ENCODE measurements around the gene LENG9. TPM values are rescaled to one million over a fixed set of nuclear protein-coding genes. Genes with fewer than 3 reads are reported as not detected.
A peak's percentile ranks its signal among the peaks of the same experiment; 100 is the strongest.

LENG9 gene
- total and polyA plus RNA-seq, 7 donors, result 1.7 to 3.9 (median 3.3) TPM

- DNase-seq (peak; percentile 14 to 59), ATAC-seq (no peak)
- peaks cover 0 to 2% (median 0%) of the 10 kb centered on the region in 3 donors for H3K27me3 ChIP-seq (ENCODE audit: insufficient read depth in 3 of 3, low read length in 2 of 3)
- intact Hi-C loops (cut with DNase I), result loop anchor here in 1 of 2 donors (10.0 kb wide), 1 partner anchor 477 kb away; no protein-coding TSS in a partner anchor
- peak overlapping the region; percentile 78 for H3K4me3 ChIP-seq
- 55 to 68% (median 61%) methylated on average over 15 of the region's 15 CpGs for WGBS, 3 donors
- H3K27ac ChIP-seq, result peak overlapping the region; percentile 91
- TF ChIP-seq CTCF (IDR thresholded peaks at IDR 0.05), result no peak
- H3K4me1 ChIP-seq, result peaks cover 9% of the 10 kb centered on the region
- H3K36me3 ChIP-seq (ENCODE audit: insufficient read depth in 1 of 2, low read depth in 1 of 2), result peaks cover 4 to 52% of the 10 kb centered on the region in 2 donors
- H3K9me3 ChIP-seq, result no peaks in the 10 kb centered on the region
These were observed 1.4 kb downstream of the LENG9 start for GRCh38 chr19:54462047-54462654.

DNA sequence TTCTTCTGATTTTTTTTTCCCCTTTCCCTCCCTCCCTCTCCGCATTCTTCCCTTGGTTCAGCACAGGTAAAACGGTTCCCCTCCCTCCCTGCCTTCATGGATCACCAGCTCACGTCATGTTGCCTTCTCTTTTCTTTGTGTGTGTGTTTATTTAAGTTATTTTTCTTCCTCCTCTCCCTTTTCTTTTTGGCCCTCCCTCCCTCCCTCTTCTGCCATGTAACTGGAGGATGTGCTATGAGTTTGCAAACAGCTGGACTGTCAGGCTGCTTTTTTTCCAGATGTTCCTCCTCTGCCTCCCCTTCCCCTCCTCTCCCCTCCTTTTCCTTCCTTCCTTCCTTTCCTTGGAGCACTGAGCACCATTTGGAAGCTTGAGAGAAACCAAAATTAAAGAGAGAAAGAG, 2.0 kb downstream of the LENG9 start:
- Histone ChIP-seq H3K27me3 (ENCODE audit: insufficient read depth in 3 of 3, low read length in 2 of 3) (peaks cover 0 to 2% (median 0%) of the 10 kb centered on the region in 3 donors), H3K27ac (no peak overlapping the region), H3K36me3 (ENCODE audit: insufficient read depth in 1 of 2, low read depth in 1 of 2) (peaks cover 7 to 57% of the 10 kb centered on the region in 2 donors), H3K4me3 (no peak overlapping the region), H3K4me1 (peaks cover 9% of the 10 kb centered on the region), H3K9me3 (no peaks in the 10 kb centered on the region)
- intact Hi-C loops (cut with DNase I), result loop anchor here in 1 of 2 donors (10.0 kb wide), 1 partner anchor 477 kb away; no protein-coding TSS in a partner anchor
- 49 to 76% (median 61%) methylated on average over 3 of the region's 3 CpGs for WGBS, 3 donors
- TF ChIP-seq CTCF (IDR thresholded peaks at IDR 0.05), result no peak
- no peak for DNase-seq
- no peak for ATAC-seq

DNA sequence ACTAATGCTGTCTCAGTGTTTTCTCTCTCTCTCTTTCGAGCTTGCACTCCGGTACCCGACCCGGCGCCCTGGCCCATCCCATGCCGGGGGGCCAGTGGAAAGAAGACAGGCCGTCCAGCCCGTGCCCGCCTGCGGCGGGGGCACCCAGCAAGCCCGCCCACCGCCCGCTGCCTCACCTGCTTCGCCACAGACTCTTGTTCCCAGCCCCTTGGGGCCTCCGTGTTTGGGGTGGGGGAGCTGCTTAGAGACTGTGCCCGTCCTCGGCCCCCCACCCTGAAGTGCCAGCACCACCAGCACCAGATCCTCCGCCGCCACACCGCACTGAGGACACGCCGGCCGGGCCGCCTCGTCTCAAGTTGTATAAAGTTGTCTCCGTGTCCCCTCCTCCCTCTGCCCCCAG, 2.4 kb downstream of the LENG9 start:
- 70 to 76% (median 76%) methylated on average over 24 to 27 of the region's 27 CpGs for WGBS, 3 donors
- Histone ChIP-seq H3K36me3 (ENCODE audit: insufficient read depth in 1 of 2, low read depth in 1 of 2) (peaks cover 7 to 61% of the 10 kb centered on the region in 2 donors), H3K4me3 (no peak overlapping the region), H3K27me3 (ENCODE audit: insufficient read depth in 3 of 3, low read length in 2 of 3) (peaks cover 0 to 2% (median 0%) of the 10 kb centered on the region in 3 donors), H3K4me1 (peaks cover 9% of the 10 kb centered on the region), H3K9me3 (no peaks in the 10 kb centered on the region), H3K27ac (no peak overlapping the region)
- DNase-seq (peak; percentile 21 to 57), ATAC-seq (no peak)
- intact Hi-C loops (cut with DNase I), result loop anchor here in 1 of 2 donors (10.0 kb wide), 1 partner anchor 476 kb away; no protein-coding TSS in a partner anchor
- TF ChIP-seq CTCF (IDR thresholded peaks at IDR 0.05), result no peak

GRCh38 chr19:54460230-54461005, 3.2 kb downstream of the LENG9 start:
- no peak for TF ChIP-seq CTCF (IDR thresholded peaks at IDR 0.05)
- H3K9me3 ChIP-seq, result no peaks in the 10 kb centered on the region
- H3K4me1 ChIP-seq, result peaks cover 9% of the 10 kb centered on the region
- DNase-seq (peak; percentile 14 to 51), ATAC-seq (no peak)
- no peak overlapping the region for H3K27ac ChIP-seq
- intact Hi-C loops (cut with DNase I), result loop anchor here in 1 of 2 donors (10.0 kb wide), 1 partner anchor 476 kb away; no protein-coding TSS in a partner anchor
- H3K4me3 ChIP-seq, result no peak overlapping the region
- peaks cover 7 to 69% of the 10 kb centered on the region in 2 donors for H3K36me3 ChIP-seq (ENCODE audit: insufficient read depth in 1 of 2, low read depth in 1 of 2)
- 80 to 87% (median 82%) methylated on average over 26 to 39 of the region's 39 CpGs for WGBS, 3 donors
- peaks cover 0 to 2% (median 0%) of the 10 kb centered on the region in 3 donors for H3K27me3 ChIP-seq (ENCODE audit: insufficient read depth in 3 of 3, low read length in 2 of 3)

All from psoas muscle (tissue), 8 donors.